ENCODE measurements around the gene CDC42BPB.

Gene CDC42BPB

GRCh38 chr14:103022002-103022684 is 35.2 kb downstream of the CDC42BPB start:
- Histone ChIP-seq H3K4me1 (ENCODE audit: control insufficient read depth, insufficient read depth, low read length) (no peaks in the 10 kb centered on the region), H3K27ac (ENCODE audit: low read depth, low read length) (no peak overlapping the region), H3K9ac (ENCODE audit: low read length) (no peak overlapping the region), H3K27me3 (ENCODE audit: control insufficient read depth, insufficient read depth, low read length) (no peaks in the 10 kb centered on the region), H3K36me3 (ENCODE audit: control insufficient read depth, insufficient read depth, low read length) (no peaks in the 10 kb centered on the region), H3K4me3 (ENCODE audit: low read length) (no peak overlapping the region)

GRCh38 chr14:103021684-103022001 is 35.7 kb downstream of the CDC42BPB start:
- H3K4me1 ChIP-seq (ENCODE audit: control insufficient read depth, insufficient read depth, low read length) = no peaks in the 10 kb centered on the region
- no peak overlapping the region for H3K9ac ChIP-seq (ENCODE audit: low read length)
- H3K27ac ChIP-seq (ENCODE audit: low read depth, low read length) = no peak overlapping the region

GRCh38 chr14:103020271-103021170 is 36.8 kb downstream of the CDC42BPB start:
- Histone ChIP-seq H3K27me3 (ENCODE audit: control insufficient read depth, insufficient read depth, low read length) (no peaks in the 10 kb centered on the region), H3K27ac (ENCODE audit: low read depth, low read length) (no peak overlapping the region), H3K4me3 (ENCODE audit: low read length) (no peak overlapping the region), H3K4me1 (ENCODE audit: control insufficient read depth, insufficient read depth, low read length) (no peaks in the 10 kb centered on the region), H3K36me3 (ENCODE audit: control insufficient read depth, insufficient read depth, low read length) (no peaks in the 10 kb centered on the region), H3K9ac (ENCODE audit: low read length) (no peak overlapping the region)

More at GRCh38 chr14:103021684-103022001, 35.7 kb downstream of the CDC42BPB start:
- Histone ChIP-seq H3K27me3 (ENCODE audit: control insufficient read depth, insufficient read depth, low read length) (no peaks in the 10 kb centered on the region), H3K4me3 (ENCODE audit: low read length) (no peak overlapping the region), H3K36me3 (ENCODE audit: control insufficient read depth, insufficient read depth, low read length) (no peaks in the 10 kb centered on the region)

- Histone ChIP-seq H3K4me1 (ENCODE audit: control insufficient read depth, insufficient read depth, low read length) (no peaks in the 10 kb centered on the region), H3K27me3 (ENCODE audit: control insufficient read depth, insufficient read depth, low read length) (no peaks in the 10 kb centered on the region), H3K4me3 (ENCODE audit: low read length) (no peak overlapping the region), H3K9ac (ENCODE audit: low read length) (no peak overlapping the region), H3K27ac (ENCODE audit: low read depth, low read length) (no peak overlapping the region), H3K36me3 (ENCODE audit: control insufficient read depth, insufficient read depth, low read length) (no peaks in the 10 kb centered on the region)
Measured at GRCh38 chr14:103019826-103020225, 37.5 kb downstream of the CDC42BPB start.

- Histone ChIP-seq H3K9ac (ENCODE audit: low read length) (no peak overlapping the region), H3K27ac (ENCODE audit: low read depth, low read length) (no peak overlapping the region), H3K4me1 (ENCODE audit: control insufficient read depth, insufficient read depth, low read length) (no peaks in the 10 kb centered on the region), H3K36me3 (ENCODE audit: control insufficient read depth, insufficient read depth, low read length) (no peaks in the 10 kb centered on the region), H3K4me3 (ENCODE audit: low read length) (no peak overlapping the region), H3K27me3 (ENCODE audit: control insufficient read depth, insufficient read depth, low read length) (no peaks in the 10 kb centered on the region)
Measured at GRCh38 chr14:103019236-103019635, 38.1 kb downstream of the CDC42BPB start.

GRCh38 chr14:103016594-103016993 is 40.8 kb downstream of the CDC42BPB start:
- H3K4me1 ChIP-seq (ENCODE audit: control insufficient read depth, insufficient read depth, low read length) = no peaks in the 10 kb centered on the region
- no peaks in the 10 kb centered on the region for H3K36me3 ChIP-seq (ENCODE audit: control insufficient read depth, insufficient read depth, low read length)
- no peak overlapping the region for H3K4me3 ChIP-seq (ENCODE audit: low read length)
- no peak overlapping the region for H3K27ac ChIP-seq (ENCODE audit: low read depth, low read length)
- H3K9ac ChIP-seq (ENCODE audit: low read length) = no peak overlapping the region
- no peaks in the 10 kb centered on the region for H3K27me3 ChIP-seq (ENCODE audit: control insufficient read depth, insufficient read depth, low read length)

- H3K27me3 ChIP-seq (ENCODE audit: control insufficient read depth, insufficient read depth, low read length) = no peaks in the 10 kb centered on the region
- no peak overlapping the region for H3K27ac ChIP-seq (ENCODE audit: low read depth, low read length)
- no peaks in the 10 kb centered on the region for H3K36me3 ChIP-seq (ENCODE audit: control insufficient read depth, insufficient read depth, low read length)
- no peak overlapping the region for H3K9ac ChIP-seq (ENCODE audit: low read length)
- H3K4me3 ChIP-seq (ENCODE audit: low read length) = no peak overlapping the region
- no peaks in the 10 kb centered on the region for H3K4me1 ChIP-seq (ENCODE audit: control insufficient read depth, insufficient read depth, low read length)
Measured at GRCh38 chr14:103016071-103016470, 41.3 kb downstream of the CDC42BPB start.

GRCh38 chr14:103015426-103015825 is 41.9 kb downstream of the CDC42BPB start:
- H3K36me3 ChIP-seq (ENCODE audit: control insufficient read depth, insufficient read depth, low read length) = no peaks in the 10 kb centered on the region
- no peak overlapping the region for H3K4me3 ChIP-seq (ENCODE audit: low read length)
- no peaks in the 10 kb centered on the region for H3K27me3 ChIP-seq (ENCODE audit: control insufficient read depth, insufficient read depth, low read length)
- H3K4me1 ChIP-seq (ENCODE audit: control insufficient read depth, insufficient read depth, low read length) = no peaks in the 10 kb centered on the region
- H3K27ac ChIP-seq (ENCODE audit: low read depth, low read length) = no peak overlapping the region
- H3K9ac ChIP-seq (ENCODE audit: low read length) = no peak overlapping the region

- Histone ChIP-seq H3K4me1 (ENCODE audit: control insufficient read depth, insufficient read depth, low read length) (no peaks in the 10 kb centered on the region), H3K4me3 (ENCODE audit: low read length) (no peak overlapping the region), H3K27ac (ENCODE audit: low read depth, low read length) (no peak overlapping the region)
Measured at GRCh38 chr14:103014466-103015228, 42.7 kb downstream of the CDC42BPB start.

GRCh38 chr14:103013028-103013427 is 44.3 kb downstream of the CDC42BPB start:
- Histone ChIP-seq H3K36me3 (ENCODE audit: control insufficient read depth, insufficient read depth, low read length) (peaks cover 7% of the 10 kb centered on the region), H3K27me3 (ENCODE audit: control insufficient read depth, insufficient read depth, low read length) (no peaks in the 10 kb centered on the region), H3K9ac (ENCODE audit: low read length) (no peak overlapping the region), H3K4me1 (ENCODE audit: control insufficient read depth, insufficient read depth, low read length) (no peaks in the 10 kb centered on the region), H3K27ac (ENCODE audit: low read depth, low read length) (no peak overlapping the region), H3K4me3 (ENCODE audit: low read length) (no peak overlapping the region)

More at GRCh38 chr14:103014466-103015228, 42.7 kb downstream of the CDC42BPB start:
- H3K27me3 ChIP-seq (ENCODE audit: control insufficient read depth, insufficient read depth, low read length) = no peaks in the 10 kb centered on the region
- no peak overlapping the region for H3K9ac ChIP-seq (ENCODE audit: low read length)
- H3K36me3 ChIP-seq (ENCODE audit: control insufficient read depth, insufficient read depth, low read length) = no peaks in the 10 kb centered on the region

- H3K4me1 ChIP-seq (ENCODE audit: control insufficient read depth, insufficient read depth, low read length) = no peaks in the 10 kb centered on the region
- peaks cover 15% of the 10 kb centered on the region for H3K36me3 ChIP-seq (ENCODE audit: control insufficient read depth, insufficient read depth, low read length)
- H3K27me3 ChIP-seq (ENCODE audit: control insufficient read depth, insufficient read depth, low read length) = no peaks in the 10 kb centered on the region
- no peak overlapping the region for H3K27ac ChIP-seq (ENCODE audit: low read depth, low read length)
- H3K4me3 ChIP-seq (ENCODE audit: low read length) = no peak overlapping the region
- no peak overlapping the region for H3K9ac ChIP-seq (ENCODE audit: low read length)
Measured at GRCh38 chr14:103009559-103009958, 47.8 kb downstream of the CDC42BPB start.

GRCh38 chr14:103008768-103009357 is 48.5 kb downstream of the CDC42BPB start:
- no peak overlapping the region for H3K27ac ChIP-seq (ENCODE audit: low read depth, low read length)
- no peak overlapping the region for H3K9ac ChIP-seq (ENCODE audit: low read length)
- H3K27me3 ChIP-seq (ENCODE audit: control insufficient read depth, insufficient read depth, low read length) = no peaks in the 10 kb centered on the region
- H3K4me1 ChIP-seq (ENCODE audit: control insufficient read depth, insufficient read depth, low read length) = no peaks in the 10 kb centered on the region
- no peak overlapping the region for H3K4me3 ChIP-seq (ENCODE audit: low read length)
- H3K36me3 ChIP-seq (ENCODE audit: control insufficient read depth, insufficient read depth, low read length) = peaks cover 15% of the 10 kb centered on the region
